Liver (tissue), 9 donors: Measurements from ENCODE around the gene AK5. TPM values are rescaled to one million over a fixed set of nuclear protein-coding genes. Genes with fewer than 3 reads are reported as not detected.

Experiments
- DNase-seq: peaks from one replicate; pipeline ENCODE4 v3.0.0-alpha.2; 2017; ENCODE audit warnings: low spot score
- H3K27ac ChIP-seq, 2 donors: one replicate each; pipeline ENCODE4 v1.7.0; 2013; ENCODE audit warnings: inconsistent platforms in 2 of 2, low read length in 2 of 2, control low read depth in 1 of 2, low read depth in 1 of 2, mild to moderate bottlenecking in 1 of 2
- H3K27me3 ChIP-seq, 4 donors: one replicate each; pipeline versions ENCODE4 v1.6.1 to v1.7.0; 2013; ENCODE audit warnings: low read length in 3 of 4, inconsistent platforms in 1 of 4, mild to moderate bottlenecking in 1 of 4, moderate library complexity in 1 of 4; ENCODE audit not compliant: control insufficient read depth in 4 of 4, insufficient read depth in 4 of 4
- H3K36me3 ChIP-seq, 4 donors: one replicate each; pipeline versions ENCODE4 v1.6.1 to v1.7.0; 2013; ENCODE audit warnings: low read length in 3 of 4, mild to moderate bottlenecking in 3 of 4, low read depth in 1 of 4, moderate library complexity in 1 of 4; ENCODE audit not compliant: control insufficient read depth in 4 of 4, insufficient read depth in 3 of 4
- H3K4me1 ChIP-seq, 4 donors: one replicate each; pipeline versions ENCODE4 v1.6.1 to v1.7.0; 2013; ENCODE audit warnings: low read length in 3 of 4, mild to moderate bottlenecking in 3 of 4, moderate library complexity in 1 of 4; ENCODE audit not compliant: control insufficient read depth in 4 of 4, insufficient read depth in 4 of 4
- H3K4me3 ChIP-seq, 3 donors: one replicate each; pipeline versions ENCODE4 v1.6.1 to v1.7.0; 2013; ENCODE audit warnings: low read length in 3 of 3, control low read depth in 1 of 3, low read depth in 1 of 3, mild to moderate bottlenecking in 1 of 3
- H3K9ac ChIP-seq, 2 donors: one replicate each; pipeline ENCODE4 v1.7.0; 2013; ENCODE audit warnings: low read length in 2 of 2, mild to moderate bottlenecking in 2 of 2, moderate library complexity in 2 of 2, control low read depth in 1 of 2, low read depth in 1 of 2
- H3K9me3 ChIP-seq, 4 donors: one replicate each; pipeline versions ENCODE4 v1.6.1 to v1.7.0; 2013; ENCODE audit warnings: low read length in 3 of 4; ENCODE audit not compliant: control insufficient read depth in 4 of 4
- EGR1 ChIP-seq, 2 donors: IDR thresholded peaks; 2 replicates each; pipeline ENCODE4 v1.6.1; 2016 to 2018; ENCODE audit warnings: antibody characterized with exemption in 2 of 2, low read depth in 2 of 2
- FOXA1 ChIP-seq: IDR thresholded peaks from 2 replicates; pipeline ENCODE4 v1.6.1; 2016; ENCODE audit warnings: antibody characterized with exemption
- FOXA2 ChIP-seq: IDR thresholded peaks from 2 replicates; pipeline ENCODE4 v1.6.1; 2016; ENCODE audit warnings: antibody characterized with exemption
- GABPA ChIP-seq, 2 donors: IDR thresholded peaks in 1 of 2; conservative IDR thresholded peaks in 1 of 2; 2 replicates each; pipeline ENCODE4 v1.6.1; 2016; ENCODE audit warnings: antibody characterized with exemption in 2 of 2, mild to moderate bottlenecking in 1 of 2, moderate library complexity in 1 of 2
- HNF4A ChIP-seq, 2 donors: conservative IDR thresholded peaks; 2 replicates each; pipeline ENCODE4 v1.6.1; 2016; ENCODE audit warnings: antibody characterized with exemption in 2 of 2, mild to moderate bottlenecking in 2 of 2
- HNF4G ChIP-seq: IDR thresholded peaks from 2 replicates; pipeline ENCODE4 v1.6.1; 2016; ENCODE audit warnings: antibody characterized with exemption
- JUND ChIP-seq, 2 donors: IDR thresholded peaks; 2 replicates each; pipeline ENCODE4 v1.6.1; 2016; ENCODE audit warnings: antibody characterized with exemption in 2 of 2
- NR2F2 ChIP-seq: IDR thresholded peaks from 2 replicates; pipeline ENCODE4 v1.6.1; 2016; ENCODE audit warnings: antibody characterized with exemption
- RAD21 ChIP-seq, 2 donors: IDR thresholded peaks; 2 replicates each; pipeline ENCODE4 v1.6.1; 2016; ENCODE audit warnings: antibody characterized with exemption in 2 of 2, mild to moderate bottlenecking in 2 of 2
- SP1 ChIP-seq: IDR thresholded peaks from 2 replicates; pipeline ENCODE4 v1.6.1; 2018; ENCODE audit warnings: antibody characterized with exemption, mild to moderate bottlenecking
- TAF1 ChIP-seq: conservative IDR thresholded peaks from 2 replicates; pipeline ENCODE4 v1.6.1; 2016; ENCODE audit warnings: antibody characterized with exemption, mild to moderate bottlenecking
- YY1 ChIP-seq: IDR thresholded peaks from 2 replicates; pipeline ENCODE4 v1.6.1; 2016; ENCODE audit warnings: antibody characterized with exemption, mild to moderate bottlenecking
- WGBS: extraction: QIAGEN DNeasy Blood & Tissue Kit; methylation state at CpG from one replicate; pipeline ENCODE4 v1.1.7; 2013; 5-methylcytosine and 5-hydroxymethylcytosine counted together
- polyA plus RNA-seq, 2 donors: library from polyadenylated mRNA; stranded (reverse) in 1 of 2; unstranded in 1 of 2; fragments of 200-250 nt in 1 of 2; fragments of >200 nt in 1 of 2; fragmentation: Nextera tagmentation in 1 of 2; extraction: Ambion mirVana in 1 of 2; gene quantifications; one replicate each; pipeline versions ENCODE4 v1.2.1 to v1.2.3, GENCODE V29; 2013 to 2015
- total RNA-seq, 2 donors: library from RNA; depleted of rRNA; stranded (reverse); fragments of >200 nt; gene quantifications; one replicate each; pipeline ENCODE4 v1.2.3, GENCODE V29; 2014
- TF ChIP-seq, protein P1 (sequence below): IDR thresholded peaks from 2 replicates; pipeline ENCODE4 v1.6.1; 2016; ENCODE audit warnings: antibody characterized with exemption, mild to moderate bottlenecking
- TF ChIP-seq, protein P2 (sequence below): fragments of 150-350 bp; IDR thresholded peaks from 2 replicates; pipeline ENCODE4 v1.5.1; 2017; ENCODE audit warnings: improper control_type of control experiment, low read depth, low read length; ENCODE audit not compliant: missing input control
- TF ChIP-seq, protein P3 (sequence below): IDR thresholded peaks from 2 replicates; pipeline ENCODE4 v1.6.1; 2016; ENCODE audit warnings: antibody characterized with exemption
- TF ChIP-seq, protein P4 (sequence below): IDR thresholded peaks from 2 replicates; pipeline ENCODE4 v1.6.1; 2016; ENCODE audit warnings: antibody characterized with exemption
- TF ChIP-seq, protein P5 (sequence below): IDR thresholded peaks from 2 replicates; pipeline ENCODE4 v1.6.1; 2016; ENCODE audit warnings: antibody characterized with exemption
- donor health status: healthy.
- donor health status: healthy.
- donor health status: healthy.
- donor health status: healthy.
- donor health status: healthy.

AK5 gene
- total and polyA plus RNA-seq, 4 donors = 0.12 to 0.33 (median 0.23) TPM

DNA sequence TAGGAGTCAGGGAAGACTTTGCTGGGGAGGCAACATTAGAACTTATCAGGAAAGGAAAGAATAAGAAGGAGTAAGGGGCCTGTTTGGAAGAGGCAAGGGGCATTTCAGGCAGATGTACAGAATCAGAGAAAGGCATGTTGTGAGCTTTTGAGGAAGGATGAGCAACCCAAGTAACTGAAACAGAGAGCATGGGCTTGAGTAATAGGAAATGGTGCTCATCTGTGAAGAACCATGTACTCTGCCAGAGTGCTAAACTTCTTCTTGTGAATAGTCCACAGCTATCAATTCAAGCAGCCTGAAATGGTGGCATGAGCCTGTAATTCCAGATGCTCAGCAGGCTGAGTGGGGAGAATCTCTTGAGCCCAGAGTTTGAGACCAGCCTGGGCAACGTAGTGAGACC lies 43.4 kb upstream of the AK5 start:
- Histone ChIP-seq H3K27ac (no peak overlapping the region), H3K9ac (no peak overlapping the region), H3K4me3 (no peak overlapping the region), H3K27me3 (peaks cover 0 to 3% (median 0%) of the 10 kb centered on the region in 4 donors), H3K9me3 (no peaks in the 10 kb centered on the region), H3K36me3 (no peaks in the 10 kb centered on the region), H3K4me1 (no peaks in the 10 kb centered on the region)
- TF ChIP-seq HNF4A (conservative IDR thresholded peaks at IDR 0.05) = no peak
- TF ChIP-seq, protein P1, sequence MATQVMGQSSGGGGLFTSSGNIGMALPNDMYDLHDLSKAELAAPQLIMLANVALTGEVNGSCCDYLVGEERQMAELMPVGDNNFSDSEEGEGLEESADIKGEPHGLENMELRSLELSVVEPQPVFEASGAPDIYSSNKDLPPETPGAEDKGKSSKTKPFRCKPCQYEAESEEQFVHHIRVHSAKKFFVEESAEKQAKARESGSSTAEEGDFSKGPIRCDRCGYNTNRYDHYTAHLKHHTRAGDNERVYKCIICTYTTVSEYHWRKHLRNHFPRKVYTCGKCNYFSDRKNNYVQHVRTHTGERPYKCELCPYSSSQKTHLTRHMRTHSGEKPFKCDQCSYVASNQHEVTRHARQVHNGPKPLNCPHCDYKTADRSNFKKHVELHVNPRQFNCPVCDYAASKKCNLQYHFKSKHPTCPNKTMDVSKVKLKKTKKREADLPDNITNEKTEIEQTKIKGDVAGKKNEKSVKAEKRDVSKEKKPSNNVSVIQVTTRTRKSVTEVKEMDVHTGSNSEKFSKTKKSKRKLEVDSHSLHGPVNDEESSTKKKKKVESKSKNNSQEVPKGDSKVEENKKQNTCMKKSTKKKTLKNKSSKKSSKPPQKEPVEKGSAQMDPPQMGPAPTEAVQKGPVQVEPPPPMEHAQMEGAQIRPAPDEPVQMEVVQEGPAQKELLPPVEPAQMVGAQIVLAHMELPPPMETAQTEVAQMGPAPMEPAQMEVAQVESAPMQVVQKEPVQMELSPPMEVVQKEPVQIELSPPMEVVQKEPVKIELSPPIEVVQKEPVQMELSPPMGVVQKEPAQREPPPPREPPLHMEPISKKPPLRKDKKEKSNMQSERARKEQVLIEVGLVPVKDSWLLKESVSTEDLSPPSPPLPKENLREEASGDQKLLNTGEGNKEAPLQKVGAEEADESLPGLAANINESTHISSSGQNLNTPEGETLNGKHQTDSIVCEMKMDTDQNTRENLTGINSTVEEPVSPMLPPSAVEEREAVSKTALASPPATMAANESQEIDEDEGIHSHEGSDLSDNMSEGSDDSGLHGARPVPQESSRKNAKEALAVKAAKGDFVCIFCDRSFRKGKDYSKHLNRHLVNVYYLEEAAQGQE = no peak
- TF ChIP-seq FOXA2 = no peak
- TF ChIP-seq JUND (IDR thresholded peaks at IDR 0.05) = no peak
- TF ChIP-seq TAF1 = no peak
- no peak for TF ChIP-seq RAD21 (IDR thresholded peaks at IDR 0.05)
- no peak for TF ChIP-seq FOXA1
- TF ChIP-seq, protein P2, sequence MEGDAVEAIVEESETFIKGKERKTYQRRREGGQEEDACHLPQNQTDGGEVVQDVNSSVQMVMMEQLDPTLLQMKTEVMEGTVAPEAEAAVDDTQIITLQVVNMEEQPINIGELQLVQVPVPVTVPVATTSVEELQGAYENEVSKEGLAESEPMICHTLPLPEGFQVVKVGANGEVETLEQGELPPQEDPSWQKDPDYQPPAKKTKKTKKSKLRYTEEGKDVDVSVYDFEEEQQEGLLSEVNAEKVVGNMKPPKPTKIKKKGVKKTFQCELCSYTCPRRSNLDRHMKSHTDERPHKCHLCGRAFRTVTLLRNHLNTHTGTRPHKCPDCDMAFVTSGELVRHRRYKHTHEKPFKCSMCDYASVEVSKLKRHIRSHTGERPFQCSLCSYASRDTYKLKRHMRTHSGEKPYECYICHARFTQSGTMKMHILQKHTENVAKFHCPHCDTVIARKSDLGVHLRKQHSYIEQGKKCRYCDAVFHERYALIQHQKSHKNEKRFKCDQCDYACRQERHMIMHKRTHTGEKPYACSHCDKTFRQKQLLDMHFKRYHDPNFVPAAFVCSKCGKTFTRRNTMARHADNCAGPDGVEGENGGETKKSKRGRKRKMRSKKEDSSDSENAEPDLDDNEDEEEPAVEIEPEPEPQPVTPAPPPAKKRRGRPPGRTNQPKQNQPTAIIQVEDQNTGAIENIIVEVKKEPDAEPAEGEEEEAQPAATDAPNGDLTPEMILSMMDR = no peak
- no peak for TF ChIP-seq YY1
- TF ChIP-seq, protein P3, sequence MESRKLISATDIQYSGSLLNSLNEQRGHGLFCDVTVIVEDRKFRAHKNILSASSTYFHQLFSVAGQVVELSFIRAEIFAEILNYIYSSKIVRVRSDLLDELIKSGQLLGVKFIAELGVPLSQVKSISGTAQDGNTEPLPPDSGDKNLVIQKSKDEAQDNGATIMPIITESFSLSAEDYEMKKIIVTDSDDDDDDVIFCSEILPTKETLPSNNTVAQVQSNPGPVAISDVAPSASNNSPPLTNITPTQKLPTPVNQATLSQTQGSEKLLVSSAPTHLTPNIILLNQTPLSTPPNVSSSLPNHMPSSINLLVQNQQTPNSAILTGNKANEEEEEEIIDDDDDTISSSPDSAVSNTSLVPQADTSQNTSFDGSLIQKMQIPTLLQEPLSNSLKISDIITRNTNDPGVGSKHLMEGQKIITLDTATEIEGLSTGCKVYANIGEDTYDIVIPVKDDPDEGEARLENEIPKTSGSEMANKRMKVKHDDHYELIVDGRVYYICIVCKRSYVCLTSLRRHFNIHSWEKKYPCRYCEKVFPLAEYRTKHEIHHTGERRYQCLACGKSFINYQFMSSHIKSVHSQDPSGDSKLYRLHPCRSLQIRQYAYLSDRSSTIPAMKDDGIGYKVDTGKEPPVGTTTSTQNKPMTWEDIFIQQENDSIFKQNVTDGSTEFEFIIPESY = no peak
- no peak for TF ChIP-seq GABPA (IDR thresholded peaks at IDR 0.05 in 1 of 2, conservative IDR thresholded peaks at IDR 0.05 in 1 of 2)
- TF ChIP-seq NR2F2 = no peak
- no peak for TF ChIP-seq EGR1 (IDR thresholded peaks at IDR 0.05; ENCODE audit: low read depth in 2 of 2)
- TF ChIP-seq, protein P4, sequence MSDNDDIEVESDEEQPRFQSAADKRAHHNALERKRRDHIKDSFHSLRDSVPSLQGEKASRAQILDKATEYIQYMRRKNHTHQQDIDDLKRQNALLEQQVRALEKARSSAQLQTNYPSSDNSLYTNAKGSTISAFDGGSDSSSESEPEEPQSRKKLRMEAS = no peak
- TF ChIP-seq HNF4G = no peak
- TF ChIP-seq, protein P5, sequence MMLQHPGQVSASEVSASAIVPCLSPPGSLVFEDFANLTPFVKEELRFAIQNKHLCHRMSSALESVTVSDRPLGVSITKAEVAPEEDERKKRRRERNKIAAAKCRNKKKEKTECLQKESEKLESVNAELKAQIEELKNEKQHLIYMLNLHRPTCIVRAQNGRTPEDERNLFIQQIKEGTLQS = no peak
- no peak for TF ChIP-seq SP1
- 70% methylated on average over 1 of the region's 1 CpG for WGBS
- DNase-seq = no peak

DNA sequence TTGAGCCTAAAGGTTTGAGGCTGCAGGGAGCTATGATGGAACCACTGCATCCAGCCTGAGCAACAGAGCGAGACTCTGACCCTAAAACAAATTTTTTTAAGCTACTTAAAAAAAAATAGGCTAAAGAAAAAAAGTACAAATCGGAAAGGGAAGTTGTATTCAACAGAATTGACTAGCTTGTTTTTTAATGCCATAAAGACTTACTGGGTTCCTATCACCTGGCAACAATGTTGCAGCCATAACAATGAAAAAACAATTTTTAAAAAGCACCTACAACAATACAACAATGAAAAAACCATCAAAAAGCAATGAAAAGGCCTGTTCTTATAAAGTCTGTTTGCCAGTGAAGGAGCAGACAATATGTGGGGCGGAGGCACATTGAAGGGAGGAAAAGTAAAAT lies 42.5 kb upstream of the AK5 start:
- Histone ChIP-seq H3K4me3 (no peak overlapping the region), H3K9ac (no peak overlapping the region), H3K27me3 (peaks cover 0 to 3% (median 0%) of the 10 kb centered on the region in 4 donors), H3K36me3 (no peaks in the 10 kb centered on the region), H3K27ac (no peak overlapping the region), H3K9me3 (no peaks in the 10 kb centered on the region), H3K4me1 (no peaks in the 10 kb centered on the region)
- WGBS = 59% methylated on average over 3 of the region's 3 CpGs
- DNase-seq = no peak
- no peak for TF ChIP-seq NR2F2
- TF ChIP-seq SP1 = no peak
- TF ChIP-seq, protein P1 = no peak
- no peak for TF ChIP-seq FOXA1
- TF ChIP-seq FOXA2 = no peak
- TF ChIP-seq JUND (IDR thresholded peaks at IDR 0.05) = no peak
- TF ChIP-seq, protein P2 = no peak
- no peak for TF ChIP-seq HNF4G
- no peak for TF ChIP-seq HNF4A (conservative IDR thresholded peaks at IDR 0.05)
